Measurements from ENCODE around the gene KRTAP10-2.
A peak's percentile ranks its signal among the peaks of the same experiment; 100 is the strongest.

The KRTAP10-2 gene

DNA sequence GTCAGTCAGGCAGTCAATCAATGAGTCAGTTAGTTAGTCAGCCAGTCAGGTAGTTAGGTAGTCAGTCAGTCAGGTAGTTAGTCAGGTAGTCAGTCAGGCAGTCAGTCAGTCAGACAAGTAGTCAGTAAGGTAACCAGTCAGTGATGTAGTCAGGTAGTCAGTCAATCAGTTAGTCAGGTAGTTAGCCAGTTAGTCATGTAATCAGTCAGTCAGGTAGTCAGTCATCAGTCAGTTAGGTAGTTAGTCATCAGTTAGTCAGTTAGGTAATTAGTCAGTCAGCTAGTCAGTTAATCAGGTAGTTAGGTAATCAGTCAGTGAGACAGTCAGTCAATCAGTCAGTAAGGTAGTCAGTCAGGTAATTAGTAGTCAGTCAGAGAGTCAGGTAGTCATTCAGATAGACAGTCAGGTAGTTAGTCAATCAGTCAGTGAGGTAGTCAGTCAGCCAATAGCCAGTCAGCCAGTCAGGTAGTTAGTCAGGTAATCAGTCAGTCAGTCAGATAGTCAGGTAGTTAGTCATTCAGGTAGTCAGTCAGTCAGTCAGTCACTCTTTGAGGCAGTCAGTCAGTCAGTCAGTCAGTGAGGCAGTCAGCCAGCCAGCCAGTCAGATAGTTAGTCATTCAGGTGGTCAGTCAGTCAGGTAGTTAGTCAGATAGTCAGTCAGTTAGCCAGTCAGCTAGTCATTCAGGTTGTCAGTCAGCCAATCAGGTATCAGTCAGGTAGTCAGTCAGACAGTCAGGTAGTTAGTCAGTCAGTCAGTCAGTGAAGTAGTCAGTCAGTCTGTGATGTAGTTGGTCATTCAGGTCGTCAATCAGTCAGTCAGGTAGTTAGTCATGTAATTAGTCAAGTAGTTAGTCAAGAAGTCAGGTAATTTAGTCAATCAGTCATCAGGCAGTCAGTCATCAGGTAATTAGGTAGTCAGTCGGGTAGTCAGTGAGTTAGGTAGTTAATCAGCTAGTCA lies 26.6 kb downstream of the KRTAP10-2 start:
- CTCF ChIA-PET, result interaction anchor here (1.5 kb wide), 1 partner anchor 14 kb away, joined by 6 read pairs; no protein-coding TSS in a partner anchor
- Histone ChIP-seq H3K9me3 (ENCODE audit: control insufficient read depth, insufficient read depth, low read depth, low read length) (no peaks in the 10 kb centered on the region), H3K4me1 (ENCODE audit: control insufficient read depth, insufficient read depth, low read length) (no peaks in the 10 kb centered on the region), H3K4me3 (ENCODE audit: low read depth, low read length) (no peak overlapping the region), H3K27ac (ENCODE audit: extremely low read depth, low read depth, low read length) (no peak overlapping the region), H3K36me3 (ENCODE audit: control insufficient read depth in 2 of 2, insufficient read depth in 1 of 2, low read length in 2 of 2) (no peaks in the 10 kb centered on the region)
- POLR2A ChIA-PET, result no interaction called here
- TF ChIP-seq, protein P1, sequence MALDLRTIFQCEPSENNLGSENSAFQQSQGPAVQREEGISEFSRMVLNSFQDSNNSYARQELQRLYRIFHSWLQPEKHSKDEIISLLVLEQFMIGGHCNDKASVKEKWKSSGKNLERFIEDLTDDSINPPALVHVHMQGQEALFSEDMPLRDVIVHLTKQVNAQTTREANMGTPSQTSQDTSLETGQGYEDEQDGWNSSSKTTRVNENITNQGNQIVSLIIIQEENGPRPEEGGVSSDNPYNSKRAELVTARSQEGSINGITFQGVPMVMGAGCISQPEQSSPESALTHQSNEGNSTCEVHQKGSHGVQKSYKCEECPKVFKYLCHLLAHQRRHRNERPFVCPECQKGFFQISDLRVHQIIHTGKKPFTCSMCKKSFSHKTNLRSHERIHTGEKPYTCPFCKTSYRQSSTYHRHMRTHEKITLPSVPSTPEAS (tag by site-specific recombination; IDR thresholded peaks at IDR 0.05), result no peak
- TF ChIP-seq, protein P2, sequence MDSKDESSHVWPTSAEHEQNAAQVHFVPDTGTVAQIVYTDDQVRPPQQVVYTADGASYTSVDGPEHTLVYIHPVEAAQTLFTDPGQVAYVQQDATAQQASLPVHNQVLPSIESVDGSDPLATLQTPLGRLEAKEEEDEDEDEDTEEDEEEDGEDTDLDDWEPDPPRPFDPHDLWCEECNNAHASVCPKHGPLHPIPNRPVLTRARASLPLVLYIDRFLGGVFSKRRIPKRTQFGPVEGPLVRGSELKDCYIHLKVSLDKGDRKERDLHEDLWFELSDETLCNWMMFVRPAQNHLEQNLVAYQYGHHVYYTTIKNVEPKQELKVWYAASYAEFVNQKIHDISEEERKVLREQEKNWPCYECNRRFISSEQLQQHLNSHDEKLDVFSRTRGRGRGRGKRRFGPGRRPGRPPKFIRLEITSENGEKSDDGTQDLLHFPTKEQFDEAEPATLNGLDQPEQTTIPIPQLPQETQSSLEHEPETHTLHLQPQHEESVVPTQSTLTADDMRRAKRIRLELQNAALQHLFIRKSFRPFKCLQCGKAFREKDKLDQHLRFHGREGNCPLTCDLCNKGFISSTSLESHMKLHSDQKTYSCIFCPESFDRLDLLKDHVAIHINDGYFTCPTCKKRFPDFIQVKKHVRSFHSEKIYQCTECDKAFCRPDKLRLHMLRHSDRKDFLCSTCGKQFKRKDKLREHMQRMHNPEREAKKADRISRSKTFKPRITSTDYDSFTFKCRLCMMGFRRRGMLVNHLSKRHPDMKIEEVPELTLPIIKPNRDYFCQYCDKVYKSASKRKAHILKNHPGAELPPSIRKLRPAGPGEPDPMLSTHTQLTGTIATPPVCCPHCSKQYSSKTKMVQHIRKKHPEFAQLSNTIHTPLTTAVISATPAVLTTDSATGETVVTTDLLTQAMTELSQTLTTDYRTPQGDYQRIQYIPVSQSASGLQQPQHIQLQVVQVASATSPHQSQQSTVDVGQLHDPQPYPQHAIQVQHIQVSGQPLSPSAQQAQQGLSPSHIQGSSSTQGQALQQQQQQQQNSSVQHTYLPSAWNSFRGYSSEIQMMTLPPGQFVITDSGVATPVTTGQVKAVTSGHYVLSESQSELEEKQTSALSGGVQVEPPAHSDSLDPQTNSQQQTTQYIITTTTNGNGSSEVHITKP (tag by site-specific recombination; IDR thresholded peaks at IDR 0.05), result no peak
- TF ChIP-seq ZNF148 (tag by site-specific recombination; IDR thresholded peaks at IDR 0.05; ENCODE audit: borderline replicate concordance) (peak; percentile 52; the same call in 1 of the 2 replicates), ZNF169 (tag by site-specific recombination; IDR thresholded peaks at IDR 0.05) (0 out of 2 replicates have a peak, but pooled peaks have one; percentile 19), RBAK (tag by site-specific recombination; IDR thresholded peaks at IDR 0.05) (no peak), ZFHX2 (tag by site-specific recombination; conservative IDR thresholded peaks at IDR 0.05) (no peak), PRDM1 (tag by site-specific recombination; IDR thresholded peaks at IDR 0.05) (no peak), ZNF16 (tag by site-specific recombination; IDR thresholded peaks at IDR 0.05; ENCODE audit: low read depth) (0 out of 2 replicates have a peak, but pooled peaks have one; percentile 3), ZNF658 (tag by site-specific recombination; IDR thresholded peaks at IDR 0.05) (peak; percentile 59; the same call in 1 of the 2 replicates)
- TF ChIP-seq, protein P3, sequence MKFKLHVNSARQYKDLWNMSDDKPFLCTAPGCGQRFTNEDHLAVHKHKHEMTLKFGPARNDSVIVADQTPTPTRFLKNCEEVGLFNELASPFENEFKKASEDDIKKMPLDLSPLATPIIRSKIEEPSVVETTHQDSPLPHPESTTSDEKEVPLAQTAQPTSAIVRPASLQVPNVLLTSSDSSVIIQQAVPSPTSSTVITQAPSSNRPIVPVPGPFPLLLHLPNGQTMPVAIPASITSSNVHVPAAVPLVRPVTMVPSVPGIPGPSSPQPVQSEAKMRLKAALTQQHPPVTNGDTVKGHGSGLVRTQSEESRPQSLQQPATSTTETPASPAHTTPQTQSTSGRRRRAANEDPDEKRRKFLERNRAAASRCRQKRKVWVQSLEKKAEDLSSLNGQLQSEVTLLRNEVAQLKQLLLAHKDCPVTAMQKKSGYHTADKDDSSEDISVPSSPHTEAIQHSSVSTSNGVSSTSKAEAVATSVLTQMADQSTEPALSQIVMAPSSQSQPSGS (tag by site-specific recombination; IDR thresholded peaks at IDR 0.05; ENCODE audit: low read depth), result 0 out of 2 replicates have a peak, but pooled peaks have one; percentile 5

GRCh38 chr21:44523567-44524413 lies 27.5 kb downstream of the KRTAP10-2 start:
- CTCF ChIA-PET, result interaction anchor here (1.5 kb wide), 1 partner anchor 13 kb away, joined by 6 read pairs; no protein-coding TSS in a partner anchor
- H3K4me3 ChIP-seq (ENCODE audit: low read depth, low read length), result no peak overlapping the region
- POLR2A ChIA-PET, result no interaction called here
- no peaks in the 10 kb centered on the region for H3K4me1 ChIP-seq (ENCODE audit: control insufficient read depth, insufficient read depth, low read length)
- H3K36me3 ChIP-seq (ENCODE audit: control insufficient read depth in 2 of 2, insufficient read depth in 1 of 2, low read length in 2 of 2), result no peaks in the 10 kb centered on the region
- no peaks in the 10 kb centered on the region for H3K9me3 ChIP-seq (ENCODE audit: control insufficient read depth, insufficient read depth, low read depth, low read length)
- no peak overlapping the region for H3K27ac ChIP-seq (ENCODE audit: extremely low read depth, low read depth, low read length)
- TF ChIP-seq ZEB2 (tag by site-specific recombination; IDR thresholded peaks at IDR 0.05), result 0 out of 2 replicates have a peak, but pooled peaks have one; percentile 10
- TF ChIP-seq ZBTB48 (tag by site-specific recombination; IDR thresholded peaks at IDR 0.05), result no peak
- TF ChIP-seq ZNF140 (tag by site-specific recombination; IDR thresholded peaks at IDR 0.05), result no peak
- TF ChIP-seq ZNF777 (tag by site-specific recombination; IDR thresholded peaks at IDR 0.05; ENCODE audit: borderline replicate concordance), result no peak
- TF ChIP-seq ZNF791 (tag by site-specific recombination; IDR thresholded peaks at IDR 0.05), result 0 out of 2 replicates have a peak, but pooled peaks have one; percentile 16
- TF ChIP-seq HOXA7 (CRISPR knock-in tag; IDR thresholded peaks at IDR 0.05; ENCODE audit: borderline replicate concordance), result no peak
- TF ChIP-seq, protein P4, sequence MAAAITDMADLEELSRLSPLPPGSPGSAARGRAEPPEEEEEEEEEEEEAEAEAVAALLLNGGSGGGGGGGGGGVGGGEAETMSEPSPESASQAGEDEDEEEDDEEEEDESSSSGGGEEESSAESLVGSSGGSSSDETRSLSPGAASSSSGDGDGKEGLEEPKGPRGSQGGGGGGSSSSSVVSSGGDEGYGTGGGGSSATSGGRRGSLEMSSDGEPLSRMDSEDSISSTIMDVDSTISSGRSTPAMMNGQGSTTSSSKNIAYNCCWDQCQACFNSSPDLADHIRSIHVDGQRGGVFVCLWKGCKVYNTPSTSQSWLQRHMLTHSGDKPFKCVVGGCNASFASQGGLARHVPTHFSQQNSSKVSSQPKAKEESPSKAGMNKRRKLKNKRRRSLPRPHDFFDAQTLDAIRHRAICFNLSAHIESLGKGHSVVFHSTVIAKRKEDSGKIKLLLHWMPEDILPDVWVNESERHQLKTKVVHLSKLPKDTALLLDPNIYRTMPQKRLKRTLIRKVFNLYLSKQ (tag by site-specific recombination; IDR thresholded peaks at IDR 0.05; ENCODE audit: borderline replicate concordance), result no peak
- TF ChIP-seq ZNF473 (tag by site-specific recombination; IDR thresholded peaks at IDR 0.05), result no peak
- TF ChIP-seq YY1 (tag by site-specific recombination; IDR thresholded peaks at IDR 0.05), result no peak
- no peak for TF ChIP-seq ZNF626 (tag by site-specific recombination; IDR thresholded peaks at IDR 0.05)

Data from HEK293 (cell line).